IPS-18a (cell line): ENCODE measurements around the gene SERINC4.
A peak's percentile ranks its signal among the peaks of the same experiment; 100 is the strongest.
"Not testable (repeated sequence)": the region's sequence is repeated elsewhere in the genome, so short reads cannot be mapped to it uniquely, and the experiment has no call there.

Experiments
- H3K27ac ChIP-seq: one replicate; pipeline ENCODE4 v1.5.1; 2013; ENCODE audit warnings: low read length
- H3K27me3 ChIP-seq: one replicate; pipeline ENCODE4 v1.6.1; 2013; ENCODE audit warnings: mild to moderate bottlenecking, low read length; ENCODE audit not compliant: control insufficient read depth, insufficient read depth
- H3K36me3 ChIP-seq: one replicate; pipeline ENCODE4 v1.6.1; 2013; ENCODE audit warnings: low read depth, low read length; ENCODE audit not compliant: control insufficient read depth
- H3K4me1 ChIP-seq: one replicate; pipeline ENCODE4 v1.6.1; 2013; ENCODE audit warnings: low read depth, low read length; ENCODE audit not compliant: control insufficient read depth
- H3K4me3 ChIP-seq: one replicate; pipeline ENCODE4 v1.5.1; 2013; ENCODE audit warnings: low read length
- H3K9ac ChIP-seq: one replicate; pipeline ENCODE4 v1.6.1; 2013; ENCODE audit warnings: mild to moderate bottlenecking, low read length, moderate library complexity
- H3K9me3 ChIP-seq: one replicate; pipeline ENCODE4 v1.6.1; 2013; ENCODE audit warnings: low read depth, low read length; ENCODE audit not compliant: control insufficient read depth

The SERINC4 gene

GRCh38 chr15:43799945-43800285, at the start of gene SERINC4:
TSS of gene SERINC4 (minus strand) at chr15:43800220. CDS start at chr15:43799986, 234 bp downstream.
- peak within 1 kb of the TSS; percentile 86 for H3K4me3 ChIP-seq

GRCh38 chr15:43845421-43845820, 45.4 kb upstream of the SERINC4 start:
- H3K9me3 ChIP-seq: no peaks in the 10 kb centered on the region
- no peaks in the 10 kb centered on the region for H3K27me3 ChIP-seq
- no peaks in the 10 kb centered on the region for H3K4me1 ChIP-seq
- H3K27ac ChIP-seq: no peak overlapping the region
- H3K4me3 ChIP-seq: no peak overlapping the region
- peaks cover 18% of the 10 kb centered on the region for H3K36me3 ChIP-seq
- no peak overlapping the region for H3K9ac ChIP-seq

More at GRCh38 chr15:43799945-43800285, at the start of gene SERINC4:
- Histone ChIP-seq H3K9ac (peak within 1 kb of the TSS; percentile 58), H3K36me3 (peaks cover 42% of the 10 kb centered on the region), H3K9me3 (no peaks in the 10 kb centered on the region), H3K27me3 (no peaks in the 10 kb centered on the region), H3K27ac (no peak within 1 kb of the TSS), H3K4me1 (peaks cover 22% of the 10 kb centered on the region)

- H3K36me3 ChIP-seq: peaks cover 21% of the 10 kb centered on the region
- not testable (repeated sequence) for H3K4me1 ChIP-seq, H3K9ac ChIP-seq, H3K9me3 ChIP-seq, H3K4me3 ChIP-seq, H3K27ac ChIP-seq, H3K27me3 ChIP-seq
These were observed 32.5 kb upstream of the SERINC4 start for GRCh38 chr15:43832485-43832884.

GRCh38 chr15:43831519-43832052, 31.6 kb upstream of the SERINC4 start:
- H3K4me1 ChIP-seq, H3K4me3 ChIP-seq, H3K27me3 ChIP-seq, H3K9me3 ChIP-seq, H3K27ac ChIP-seq, H3K9ac ChIP-seq: not testable (repeated sequence)
- peaks cover 16% of the 10 kb centered on the region for H3K36me3 ChIP-seq

GRCh38 chr15:43830691-43831275, 30.8 kb upstream of the SERINC4 start:
- H3K9ac ChIP-seq: not testable (repeated sequence)

GRCh38 chr15:43829951-43830540, 30.0 kb upstream of the SERINC4 start:
- not testable (repeated sequence) for H3K27ac ChIP-seq, H3K9me3 ChIP-seq, H3K36me3 ChIP-seq, H3K9ac ChIP-seq, H3K4me3 ChIP-seq, H3K4me1 ChIP-seq
- H3K27me3 ChIP-seq: peaks cover 11% of the 10 kb centered on the region

More at GRCh38 chr15:43830691-43831275, 30.8 kb upstream of the SERINC4 start:
- not testable (repeated sequence) for H3K27me3 ChIP-seq, H3K4me3 ChIP-seq, H3K27ac ChIP-seq, H3K36me3 ChIP-seq, H3K4me1 ChIP-seq, H3K9me3 ChIP-seq

- Histone ChIP-seq H3K27ac (no peak overlapping the region), H3K9me3 (no peaks in the 10 kb centered on the region), H3K4me3 (peak overlapping the region; percentile 66), H3K36me3 (no peaks in the 10 kb centered on the region), H3K4me1 (peaks cover 3% of the 10 kb centered on the region), H3K9ac (peak overlapping the region; percentile 76), H3K27me3 (peaks cover 14% of the 10 kb centered on the region)
These were observed 28.1 kb upstream of the SERINC4 start for GRCh38 chr15:43828061-43828657.

GRCh38 chr15:43826508-43827341, 26.7 kb upstream of the SERINC4 start, which contains the start of gene WDR76:
TSS of gene WDR76 (plus strand) at chr15:43827002. CDS start at chr15:43827033, 31 bp downstream.
- H3K4me1 ChIP-seq: peaks cover 3% of the 10 kb centered on the region
- H3K4me3 ChIP-seq: peak within 1 kb of the TSS; percentile 66
- no peak within 1 kb of the TSS for H3K27ac ChIP-seq
- H3K36me3 ChIP-seq: no peaks in the 10 kb centered on the region
- peak within 1 kb of the TSS; percentile 76 for H3K9ac ChIP-seq
- peaks cover 14% of the 10 kb centered on the region for H3K27me3 ChIP-seq
- no peaks in the 10 kb centered on the region for H3K9me3 ChIP-seq

GRCh38 chr15:43826029-43826507, 26.0 kb upstream of the SERINC4 start:
- Histone ChIP-seq H3K27ac (no peak overlapping the region), H3K4me3 (no peak overlapping the region), H3K4me1 (peaks cover 3% of the 10 kb centered on the region), H3K27me3 (peaks cover 14% of the 10 kb centered on the region), H3K36me3 (no peaks in the 10 kb centered on the region), H3K9ac (no peak overlapping the region), H3K9me3 (no peaks in the 10 kb centered on the region)

- not testable (repeated sequence) for H3K9me3 ChIP-seq, H3K27ac ChIP-seq, H3K36me3 ChIP-seq, H3K9ac ChIP-seq, H3K4me3 ChIP-seq, H3K4me1 ChIP-seq
- H3K27me3 ChIP-seq: peaks cover 14% of the 10 kb centered on the region
These were observed 25.3 kb upstream of the SERINC4 start for GRCh38 chr15:43825305-43825704.
